SK-N-SH (cell line): ENCODE data around the gene PAXIP1.

ENCODE experiments used
- POLR2AphosphoS5 ChIP-seq: IDR thresholded peaks from 2 replicates; pipeline ENCODE4 v1.6.1; 2012; ENCODE audit warnings: low read depth, low read length
- RAD21 ChIP-seq: IDR thresholded peaks from 2 replicates; pipeline ENCODE4 v1.6.1; 2012; ENCODE audit warnings: mild to moderate bottlenecking, low read length
- YY1 ChIP-seq: IDR thresholded peaks from 2 replicates; pipeline ENCODE4 v1.4.0; 2012; ENCODE audit warnings: low read depth, mild to moderate bottlenecking
- TF ChIP-seq, protein P1 (sequence below): fragments of 200-600 bp; sonication (generic); IDR thresholded peaks from 2 replicates; pipeline ENCODE4 v1.6.1; 2017; ENCODE audit warnings: antibody characterized with exemption, mild to moderate bottlenecking, moderate library complexity
- TF ChIP-seq, protein P2 (sequence below): IDR thresholded peaks from 2 replicates; pipeline ENCODE4 v1.6.1; 2012; ENCODE audit warnings: mild to moderate bottlenecking, low read depth, low read length, moderate library complexity

DNA sequence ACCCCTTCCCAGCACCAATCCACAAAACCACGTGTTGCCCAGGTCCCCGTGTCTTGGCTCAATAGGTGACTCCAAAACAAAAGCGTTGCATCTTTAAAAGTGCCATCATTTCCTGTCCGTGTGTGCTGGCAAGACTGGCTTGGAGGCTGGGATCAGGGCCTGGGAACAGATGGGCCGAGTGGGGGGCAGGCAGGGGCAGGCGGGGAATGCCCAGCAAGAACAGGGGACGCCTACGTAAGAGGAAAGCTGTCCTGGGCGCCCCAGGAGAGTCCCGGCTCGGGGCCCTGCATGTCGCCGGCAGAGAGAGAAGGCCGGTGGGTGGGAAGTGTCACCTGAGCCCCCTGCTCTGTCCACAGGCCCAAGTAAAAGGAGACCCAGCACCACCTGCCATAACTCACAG, 86.5 kb downstream of the PAXIP1 start:
- TF ChIP-seq POLR2AphosphoS5 = no peak
- TF ChIP-seq, protein P1, sequence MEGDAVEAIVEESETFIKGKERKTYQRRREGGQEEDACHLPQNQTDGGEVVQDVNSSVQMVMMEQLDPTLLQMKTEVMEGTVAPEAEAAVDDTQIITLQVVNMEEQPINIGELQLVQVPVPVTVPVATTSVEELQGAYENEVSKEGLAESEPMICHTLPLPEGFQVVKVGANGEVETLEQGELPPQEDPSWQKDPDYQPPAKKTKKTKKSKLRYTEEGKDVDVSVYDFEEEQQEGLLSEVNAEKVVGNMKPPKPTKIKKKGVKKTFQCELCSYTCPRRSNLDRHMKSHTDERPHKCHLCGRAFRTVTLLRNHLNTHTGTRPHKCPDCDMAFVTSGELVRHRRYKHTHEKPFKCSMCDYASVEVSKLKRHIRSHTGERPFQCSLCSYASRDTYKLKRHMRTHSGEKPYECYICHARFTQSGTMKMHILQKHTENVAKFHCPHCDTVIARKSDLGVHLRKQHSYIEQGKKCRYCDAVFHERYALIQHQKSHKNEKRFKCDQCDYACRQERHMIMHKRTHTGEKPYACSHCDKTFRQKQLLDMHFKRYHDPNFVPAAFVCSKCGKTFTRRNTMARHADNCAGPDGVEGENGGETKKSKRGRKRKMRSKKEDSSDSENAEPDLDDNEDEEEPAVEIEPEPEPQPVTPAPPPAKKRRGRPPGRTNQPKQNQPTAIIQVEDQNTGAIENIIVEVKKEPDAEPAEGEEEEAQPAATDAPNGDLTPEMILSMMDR = no peak
- TF ChIP-seq, protein P2, sequence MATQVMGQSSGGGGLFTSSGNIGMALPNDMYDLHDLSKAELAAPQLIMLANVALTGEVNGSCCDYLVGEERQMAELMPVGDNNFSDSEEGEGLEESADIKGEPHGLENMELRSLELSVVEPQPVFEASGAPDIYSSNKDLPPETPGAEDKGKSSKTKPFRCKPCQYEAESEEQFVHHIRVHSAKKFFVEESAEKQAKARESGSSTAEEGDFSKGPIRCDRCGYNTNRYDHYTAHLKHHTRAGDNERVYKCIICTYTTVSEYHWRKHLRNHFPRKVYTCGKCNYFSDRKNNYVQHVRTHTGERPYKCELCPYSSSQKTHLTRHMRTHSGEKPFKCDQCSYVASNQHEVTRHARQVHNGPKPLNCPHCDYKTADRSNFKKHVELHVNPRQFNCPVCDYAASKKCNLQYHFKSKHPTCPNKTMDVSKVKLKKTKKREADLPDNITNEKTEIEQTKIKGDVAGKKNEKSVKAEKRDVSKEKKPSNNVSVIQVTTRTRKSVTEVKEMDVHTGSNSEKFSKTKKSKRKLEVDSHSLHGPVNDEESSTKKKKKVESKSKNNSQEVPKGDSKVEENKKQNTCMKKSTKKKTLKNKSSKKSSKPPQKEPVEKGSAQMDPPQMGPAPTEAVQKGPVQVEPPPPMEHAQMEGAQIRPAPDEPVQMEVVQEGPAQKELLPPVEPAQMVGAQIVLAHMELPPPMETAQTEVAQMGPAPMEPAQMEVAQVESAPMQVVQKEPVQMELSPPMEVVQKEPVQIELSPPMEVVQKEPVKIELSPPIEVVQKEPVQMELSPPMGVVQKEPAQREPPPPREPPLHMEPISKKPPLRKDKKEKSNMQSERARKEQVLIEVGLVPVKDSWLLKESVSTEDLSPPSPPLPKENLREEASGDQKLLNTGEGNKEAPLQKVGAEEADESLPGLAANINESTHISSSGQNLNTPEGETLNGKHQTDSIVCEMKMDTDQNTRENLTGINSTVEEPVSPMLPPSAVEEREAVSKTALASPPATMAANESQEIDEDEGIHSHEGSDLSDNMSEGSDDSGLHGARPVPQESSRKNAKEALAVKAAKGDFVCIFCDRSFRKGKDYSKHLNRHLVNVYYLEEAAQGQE = no peak
- no peak for TF ChIP-seq RAD21
- no peak for TF ChIP-seq YY1
